Type B pancreatic cell (in vitro differentiated cells): ENCODE results near the gene FAM53A. TPM values are rescaled to one million over a fixed set of nuclear protein-coding genes. Genes with fewer than 3 reads are reported as not detected.

ENCODE experiments used
- DNase-seq: peaks from one replicate; pipeline ENCODE4 v3.0.0; 2021; ENCODE audit warnings: mixed read lengths; ENCODE audit not compliant: unreplicated experiment; ENCODE audit errors: extremely low spot score
- H3K27ac Mint-ChIP-seq: 2 replicates; pipeline ENCODE4 v1.8.0; 2021; ENCODE audit warnings: mild to moderate bottlenecking, mixed read lengths
- H3K27me3 Mint-ChIP-seq: 2 replicates; pipeline ENCODE4 v1.8.0; 2021; ENCODE audit warnings: mixed read lengths
- H3K36me3 Mint-ChIP-seq: 2 replicates; pipeline ENCODE4 v1.8.0; 2021; ENCODE audit warnings: mixed read lengths
- H3K4me1 Mint-ChIP-seq: one replicate; pipeline ENCODE4 v1.8.0; 2021; ENCODE audit warnings: mixed read lengths; ENCODE audit not compliant: unreplicated experiment
- H3K4me3 Mint-ChIP-seq: 2 replicates; pipeline ENCODE4 v1.8.0; 2021; ENCODE audit warnings: mild to moderate bottlenecking, mixed read lengths
- H3K9me3 Mint-ChIP-seq: 2 replicates; pipeline ENCODE4 v1.8.0; 2021; ENCODE audit warnings: mixed read lengths
- CTCF ChIP-seq: fragments of 200-600 bp; sonication (generic); conservative IDR thresholded peaks from 2 replicates; pipeline ENCODE4 v1.5.0; 2021; ENCODE audit warnings: antibody characterized with exemption, mild to moderate bottlenecking
- total RNA-seq: library from RNA; stranded (reverse); gene quantifications from 2 replicates; pipeline ENCODE4 v1.2.1, GENCODE V29; 2021; ENCODE audit warnings: low replicate concordance

The FAM53A gene
- total RNA-seq, 1 donor from 2014 or later: 3.2 TPM

DNA sequence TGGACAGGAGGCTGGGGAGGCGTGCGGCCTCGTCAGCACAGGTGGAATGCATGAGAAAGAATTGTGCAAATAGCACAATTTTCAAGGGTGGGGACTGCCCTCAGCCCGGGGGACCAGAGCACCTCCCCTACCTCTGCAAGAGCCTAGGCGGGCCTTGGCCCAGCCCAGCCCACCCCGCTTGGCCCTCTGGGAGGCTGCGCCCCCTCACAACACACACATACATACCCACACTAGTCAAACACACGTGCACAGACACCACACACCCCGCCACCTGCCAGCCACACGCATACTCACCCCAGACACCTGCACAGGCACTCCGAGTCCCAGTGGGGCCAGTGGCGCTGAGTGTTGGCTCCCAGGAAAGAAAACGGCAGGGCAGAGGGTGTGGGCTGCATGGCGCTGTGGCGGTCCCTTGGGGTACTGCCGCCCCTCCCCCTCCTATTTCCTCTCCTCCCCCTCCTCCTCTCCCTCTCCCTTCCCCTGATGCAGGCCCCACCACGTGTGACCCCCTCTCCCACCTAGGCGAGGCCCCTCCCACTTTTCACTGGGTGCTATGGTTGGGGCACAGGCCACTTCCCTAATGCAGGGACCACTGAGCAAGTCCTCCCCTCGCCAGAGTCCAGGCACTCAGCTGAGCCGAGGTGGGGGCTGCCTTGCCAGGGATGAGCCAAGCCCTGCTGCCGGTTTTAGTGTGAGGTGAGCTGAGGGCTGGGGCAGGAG lies 84.5 kb downstream of the FAM53A start:
- peaks cover 8% of the 10 kb centered on the region for H3K27me3 Mint-ChIP-seq
- no peaks in the 10 kb centered on the region for H3K9me3 Mint-ChIP-seq
- no peak for TF ChIP-seq CTCF
- H3K27ac Mint-ChIP-seq: no peak overlapping the region
- H3K4me3 Mint-ChIP-seq: no peak overlapping the region
- H3K4me1 Mint-ChIP-seq: peaks cover 5% of the 10 kb centered on the region
- no peaks in the 10 kb centered on the region for H3K36me3 Mint-ChIP-seq
- DNase-seq: no peak

DNA sequence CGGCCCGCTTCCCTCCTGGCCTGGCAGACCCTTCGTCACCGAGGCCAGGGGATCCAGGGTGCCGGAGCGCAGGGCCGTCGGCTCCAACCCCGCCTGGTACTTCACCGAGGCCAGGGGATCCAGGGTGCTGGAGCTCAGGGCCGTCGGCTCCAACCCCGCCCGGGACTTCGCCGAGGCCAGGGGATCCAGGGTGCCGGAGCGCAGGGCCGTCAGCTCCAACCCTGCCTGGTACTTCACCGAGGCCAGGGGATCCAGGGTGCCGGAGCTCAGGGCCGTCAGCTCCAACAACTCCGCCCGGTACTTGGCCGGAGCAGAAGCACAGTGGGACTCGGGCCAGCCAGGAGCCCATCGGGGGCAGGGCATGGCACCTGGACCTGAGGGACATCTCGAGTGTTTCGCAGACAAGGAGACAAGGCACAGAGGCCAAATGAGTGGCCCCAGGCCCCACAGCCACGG lies 85.1 kb downstream of the FAM53A start:
- H3K36me3 Mint-ChIP-seq: no peaks in the 10 kb centered on the region
- H3K27me3 Mint-ChIP-seq: peaks cover 13% of the 10 kb centered on the region
- no peak for TF ChIP-seq CTCF
- no peak overlapping the region for H3K27ac Mint-ChIP-seq
- no peak for DNase-seq
- peaks cover 5% of the 10 kb centered on the region for H3K4me1 Mint-ChIP-seq
- no peak overlapping the region for H3K4me3 Mint-ChIP-seq
- H3K9me3 Mint-ChIP-seq: no peaks in the 10 kb centered on the region

GRCh38 chr4:1598206-1599025 lies 85.7 kb downstream of the FAM53A start:
- H3K27me3 Mint-ChIP-seq: peaks cover 17% of the 10 kb centered on the region
- no peak for DNase-seq
- no peak for TF ChIP-seq CTCF
- H3K36me3 Mint-ChIP-seq: no peaks in the 10 kb centered on the region
- H3K4me1 Mint-ChIP-seq: peaks cover 9% of the 10 kb centered on the region
- H3K27ac Mint-ChIP-seq: no peak overlapping the region
- H3K9me3 Mint-ChIP-seq: no peaks in the 10 kb centered on the region
- no peak overlapping the region for H3K4me3 Mint-ChIP-seq

GRCh38 chr4:1597021-1597931 lies 86.8 kb downstream of the FAM53A start:
- no peak for DNase-seq
- Mint-ChIP-seq H3K36me3 (no peaks in the 10 kb centered on the region), H3K27ac (no peak overlapping the region), H3K4me3 (no peak overlapping the region), H3K9me3 (no peaks in the 10 kb centered on the region), H3K27me3 (peaks cover 17% of the 10 kb centered on the region), H3K4me1 (peaks cover 8% of the 10 kb centered on the region)
- TF ChIP-seq CTCF: no peak

GRCh38 chr4:1596393-1596792 lies 87.7 kb downstream of the FAM53A start:
- H3K4me1 Mint-ChIP-seq: peaks cover 6% of the 10 kb centered on the region
- H3K36me3 Mint-ChIP-seq: no peaks in the 10 kb centered on the region

More at GRCh38 chr4:1596393-1596792, 87.7 kb downstream of the FAM53A start:
- Mint-ChIP-seq H3K4me3 (no peak overlapping the region), H3K27ac (no peak overlapping the region), H3K9me3 (no peaks in the 10 kb centered on the region), H3K27me3 (peaks cover 16% of the 10 kb centered on the region)
- no peak for DNase-seq
- no peak for TF ChIP-seq CTCF
